Measurements from ENCODE around the gene ATP5F1D.

ATP5F1D gene

GRCh38 chr19:1270213-1270853 is 28.8 kb downstream of the ATP5F1D start:
- Histone ChIP-seq H3K27me3 (ENCODE audit: insufficient read depth, low read depth, severe bottlenecking) (no peaks in the 10 kb centered on the region), H3K27ac (peak overlapping the region; percentile 93), H3K4me3 (ENCODE audit: low read depth, low read length) (peak overlapping the region; percentile 76), H3K9me3 (ENCODE audit: severe bottlenecking) (no peaks in the 10 kb centered on the region), H3K36me3 (peaks cover 56% of the 10 kb centered on the region)
- TF ChIP-seq CTCF (IDR thresholded peaks at IDR 0.05; ENCODE audit: low read depth, low read length) = no peak
- no peak for DNase-seq

- no peak for TF ChIP-seq CTCF (IDR thresholded peaks at IDR 0.05; ENCODE audit: low read depth, low read length)
- H3K27ac ChIP-seq = peak overlapping the region; percentile 93; the same call in 1 of the 2 replicates
- H3K36me3 ChIP-seq = peaks cover 56% of the 10 kb centered on the region
Observed at GRCh38 chr19:1270854-1271527, 29.4 kb downstream of the ATP5F1D start.

GRCh38 chr19:1271528-1272422 is 30.2 kb downstream of the ATP5F1D start:
- no peak for DNase-seq
- TF ChIP-seq CTCF (IDR thresholded peaks at IDR 0.05; ENCODE audit: low read depth, low read length) = no peak
- Histone ChIP-seq H3K36me3 (peaks cover 59% of the 10 kb centered on the region), H3K4me3 (ENCODE audit: low read depth, low read length) (no peak overlapping the region), H3K9me3 (ENCODE audit: severe bottlenecking) (no peaks in the 10 kb centered on the region), H3K27ac (peak overlapping the region; percentile 1; the same call in 1 of the 2 replicates), H3K27me3 (ENCODE audit: insufficient read depth, low read depth, severe bottlenecking) (no peaks in the 10 kb centered on the region)

More at GRCh38 chr19:1270854-1271527, 29.4 kb downstream of the ATP5F1D start:
- Histone ChIP-seq H3K9me3 (ENCODE audit: severe bottlenecking) (no peaks in the 10 kb centered on the region), H3K27me3 (ENCODE audit: insufficient read depth, low read depth, severe bottlenecking) (no peaks in the 10 kb centered on the region), H3K4me3 (ENCODE audit: low read depth, low read length) (no peak overlapping the region)
- no peak for DNase-seq

GRCh38 chr19:1272423-1273262 is 31.1 kb downstream of the ATP5F1D start:
- Histone ChIP-seq H3K4me3 (ENCODE audit: low read depth, low read length) (no peak overlapping the region), H3K9me3 (ENCODE audit: severe bottlenecking) (no peaks in the 10 kb centered on the region), H3K27ac (peak overlapping the region; percentile 92; the same call in 1 of the 2 replicates), H3K27me3 (ENCODE audit: insufficient read depth, low read depth, severe bottlenecking) (no peaks in the 10 kb centered on the region), H3K36me3 (peaks cover 62% of the 10 kb centered on the region)
- TF ChIP-seq CTCF (IDR thresholded peaks at IDR 0.05; ENCODE audit: low read depth, low read length) = no peak
- DNase-seq = no peak

All from WERI-Rb-1 (cell line).